ENCODE measurements around the gene PRAMEF8. TPM values are rescaled to one million over a fixed set of nuclear protein-coding genes. Genes with fewer than 3 reads are reported as not detected.
"Not testable (repeated sequence)": the region's sequence is repeated elsewhere in the genome, so short reads cannot be mapped to it uniquely, and the experiment has no call there.

PRAMEF8 gene
- total RNA-seq (2021; ENCODE audit: unreplicated experiment) (not detected), Bru-seq, nascent RNA (not detected), BruChase-seq, experiment 1, labeled RNA remaining after a 2-hour chase (not detected), BruChase-seq, experiment 2, labeled RNA remaining after a 6-hour chase (not detected)
- not detected for polyA plus RNA-seq (2012; ENCODE audit: insufficient read length)
- long read RNA-seq = 0 reads

DNA sequence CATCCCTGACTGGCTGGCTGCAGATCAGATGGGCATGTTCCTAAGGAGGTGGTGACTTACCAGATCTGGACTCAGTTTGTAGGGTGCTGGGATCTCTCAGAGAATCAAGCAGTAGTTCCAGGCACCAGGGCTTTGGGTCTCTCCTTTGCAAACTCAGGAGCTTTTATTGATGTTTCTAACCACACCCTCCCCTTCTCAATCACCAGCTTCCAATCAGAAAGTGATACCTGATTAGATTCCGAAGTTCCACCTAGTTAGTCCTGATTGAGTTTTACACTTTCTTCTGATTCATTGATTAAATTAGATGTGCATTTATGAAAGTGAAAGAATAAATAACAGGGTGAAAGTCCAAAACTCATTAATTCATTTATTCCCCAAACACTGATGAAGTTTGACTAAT, at the start of gene PRAMEF8:
Gene PRAMEF8 (minus strand): TSS at position 101 of the 400 bp plus-strand sequence. CDS start 1,046 bp downstream, outside the sequence.
- intact Hi-C loops (cut with micrococcal nuclease; ENCODE audit: unreplicated experiment); DNase-seq (ENCODE audit: low read depth, low spot score): not testable (repeated sequence)

DNA sequence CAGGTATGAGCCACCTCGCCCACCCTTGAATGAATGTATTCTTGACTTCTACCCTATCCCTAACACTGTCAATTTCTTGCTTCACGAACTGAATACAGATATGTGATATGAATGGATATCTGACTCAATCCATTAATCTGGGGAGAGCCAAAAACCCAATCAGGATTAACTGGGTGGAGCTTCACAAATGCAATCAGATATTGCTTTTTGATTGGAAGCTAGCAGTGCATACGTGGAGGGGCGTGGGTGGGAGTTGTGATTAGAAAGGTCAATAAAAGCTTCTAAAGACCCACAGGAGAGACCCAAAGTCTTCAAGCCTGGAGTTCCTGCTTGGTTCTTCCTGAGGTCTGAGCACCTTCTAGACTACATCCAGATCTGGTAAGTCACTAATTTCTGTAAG, 30.3 kb upstream of the PRAMEF8 start, which contains the start of gene PRAMEF15:
Gene PRAMEF15 (plus strand): TSS at position 301 of the 400 bp plus-strand sequence. CDS start 2,827 bp downstream, outside the sequence.
- CTCF ChIA-PET; BruUV-seq (replicated peaks): not testable (repeated sequence)

More for the DNA sequence above, at the start of gene PRAMEF8:
- BruUV-seq (replicated peaks); H3K4me3 ChIP-seq (ENCODE audit: low read depth in 2 of 2, low read length in 2 of 2); in situ Hi-C loops (cut with HindIII; ENCODE audit: low pct_unique_long_range_greater_than_20kb, low sequenced_read_pairs); H3K27ac ChIP-seq (ENCODE audit: low read length); H3K9me3 ChIP-seq (ENCODE audit: control insufficient read depth, insufficient read depth, low read depth, low read length); H3K27me3 ChIP-seq (ENCODE audit: control insufficient read depth, insufficient read depth, low read length); ATAC-seq; CTCF ChIA-PET; H3K36me3 ChIP-seq (ENCODE audit: control insufficient read depth, insufficient read depth, low read length); POLR2A ChIA-PET; H3K4me1 ChIP-seq (ENCODE audit: control insufficient read depth, insufficient read depth, low read length): not testable (repeated sequence)

DNA sequence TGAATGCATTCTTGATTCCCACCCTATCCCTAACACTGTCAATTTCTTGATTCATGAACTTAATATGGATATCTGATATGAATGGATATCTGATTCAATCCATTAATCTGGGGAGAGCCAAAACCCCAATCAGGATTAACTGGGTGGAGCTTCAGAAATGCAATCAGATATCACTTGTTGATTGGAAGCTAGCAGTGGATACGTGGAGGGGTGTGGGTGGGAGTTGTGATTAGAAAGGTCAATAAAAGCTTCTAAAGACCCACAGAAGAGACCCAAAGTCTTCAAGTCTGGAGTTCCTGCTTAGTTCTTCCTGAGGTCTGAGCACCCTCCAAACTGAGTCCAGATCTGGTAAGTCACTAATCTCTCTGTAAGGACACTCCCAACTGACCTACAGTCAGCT, 18.3 kb upstream of the PRAMEF8 start, which contains the start of gene PRAMEF33:
Gene PRAMEF33 (plus strand): TSS at position 301 of the 400 bp plus-strand sequence. CDS start 2,416 bp downstream, outside the sequence.
- H3K27ac ChIP-seq (ENCODE audit: low read length); H3K4me3 ChIP-seq (ENCODE audit: low read depth in 2 of 2, low read length in 2 of 2); BruUV-seq (replicated peaks); CTCF ChIA-PET; H3K4me1 ChIP-seq (ENCODE audit: control insufficient read depth, insufficient read depth, low read length); in situ Hi-C loops (cut with HindIII; ENCODE audit: low pct_unique_long_range_greater_than_20kb, low sequenced_read_pairs); DNase-seq (ENCODE audit: low read depth, low spot score); H3K27me3 ChIP-seq (ENCODE audit: control insufficient read depth, insufficient read depth, low read length); POLR2A ChIA-PET; intact Hi-C loops (cut with micrococcal nuclease; ENCODE audit: unreplicated experiment); H3K9me3 ChIP-seq (ENCODE audit: control insufficient read depth, insufficient read depth, low read depth, low read length); H3K36me3 ChIP-seq (ENCODE audit: control insufficient read depth, insufficient read depth, low read length); ATAC-seq: not testable (repeated sequence)

More for the DNA sequence above, 30.3 kb upstream of the PRAMEF8 start, which contains the start of gene PRAMEF15:
- H3K27me3 ChIP-seq (ENCODE audit: control insufficient read depth, insufficient read depth, low read length); in situ Hi-C loops (cut with HindIII; ENCODE audit: low pct_unique_long_range_greater_than_20kb, low sequenced_read_pairs); H3K4me1 ChIP-seq (ENCODE audit: control insufficient read depth, insufficient read depth, low read length); H3K4me3 ChIP-seq (ENCODE audit: low read depth in 2 of 2, low read length in 2 of 2); H3K27ac ChIP-seq (ENCODE audit: low read length); ATAC-seq; H3K9me3 ChIP-seq (ENCODE audit: control insufficient read depth, insufficient read depth, low read depth, low read length); H3K36me3 ChIP-seq (ENCODE audit: control insufficient read depth, insufficient read depth, low read length); DNase-seq (ENCODE audit: low read depth, low spot score); POLR2A ChIA-PET; intact Hi-C loops (cut with micrococcal nuclease; ENCODE audit: unreplicated experiment): not testable (repeated sequence)

DNA sequence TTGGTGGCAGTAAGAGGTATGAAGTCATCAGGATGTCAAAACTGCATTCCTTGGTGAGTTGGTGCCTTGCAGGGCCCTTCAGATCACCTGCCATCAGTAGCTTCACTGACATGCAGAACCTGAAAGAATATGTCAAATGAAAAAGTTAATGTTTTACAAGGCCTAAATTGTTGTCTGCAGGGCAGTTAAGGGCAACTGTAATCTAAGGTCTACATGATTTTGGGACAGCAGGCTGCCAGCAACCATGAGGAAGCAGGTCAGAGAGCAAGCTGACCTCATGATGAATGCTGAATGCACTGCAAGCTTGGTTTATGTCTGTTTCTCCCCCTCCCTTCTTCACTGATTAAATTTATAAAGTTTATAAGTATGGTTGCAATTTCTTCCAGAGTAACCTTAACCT, 17.3 kb upstream of the PRAMEF8 start:
- BruUV-seq (replicated peaks); H3K27ac ChIP-seq (ENCODE audit: low read length); H3K9me3 ChIP-seq (ENCODE audit: control insufficient read depth, insufficient read depth, low read depth, low read length); POLR2A ChIA-PET; in situ Hi-C loops (cut with HindIII; ENCODE audit: low pct_unique_long_range_greater_than_20kb, low sequenced_read_pairs); H3K27me3 ChIP-seq (ENCODE audit: control insufficient read depth, insufficient read depth, low read length); DNase-seq (ENCODE audit: low read depth, low spot score); H3K4me3 ChIP-seq (ENCODE audit: low read depth in 2 of 2, low read length in 2 of 2); intact Hi-C loops (cut with micrococcal nuclease; ENCODE audit: unreplicated experiment); H3K36me3 ChIP-seq (ENCODE audit: control insufficient read depth, insufficient read depth, low read length); ATAC-seq; H3K4me1 ChIP-seq (ENCODE audit: control insufficient read depth, insufficient read depth, low read length); CTCF ChIA-PET: not testable (repeated sequence)

DNA sequence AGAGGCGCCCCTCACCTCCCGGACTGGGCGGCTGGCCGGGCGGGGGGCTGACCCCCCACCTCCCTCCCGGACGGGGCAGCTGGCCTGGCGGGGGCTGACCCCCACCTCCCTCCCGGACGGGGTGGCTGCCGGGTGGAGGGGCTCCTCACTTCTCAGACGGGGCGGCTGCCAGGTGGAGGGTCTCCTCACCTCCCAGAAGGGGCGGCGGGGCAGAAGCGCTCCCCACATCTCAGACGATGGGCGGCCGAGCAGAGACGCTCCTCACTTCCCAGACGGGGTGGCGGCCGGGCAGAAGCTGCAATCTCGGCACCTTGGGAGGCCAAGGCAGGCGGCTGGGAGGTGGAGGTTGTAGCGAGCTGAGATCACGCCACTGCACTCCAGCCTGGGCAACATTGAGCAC, 13.8 kb upstream of the PRAMEF8 start:
- H3K9me3 ChIP-seq (ENCODE audit: control insufficient read depth, insufficient read depth, low read depth, low read length); H3K4me1 ChIP-seq (ENCODE audit: control insufficient read depth, insufficient read depth, low read length); ATAC-seq; H3K36me3 ChIP-seq (ENCODE audit: control insufficient read depth, insufficient read depth, low read length); intact Hi-C loops (cut with micrococcal nuclease; ENCODE audit: unreplicated experiment); in situ Hi-C loops (cut with HindIII; ENCODE audit: low pct_unique_long_range_greater_than_20kb, low sequenced_read_pairs); DNase-seq (ENCODE audit: low read depth, low spot score); H3K27ac ChIP-seq (ENCODE audit: low read length); H3K4me3 ChIP-seq (ENCODE audit: low read depth in 2 of 2, low read length in 2 of 2); BruUV-seq (replicated peaks); CTCF ChIA-PET; POLR2A ChIA-PET; H3K27me3 ChIP-seq (ENCODE audit: control insufficient read depth, insufficient read depth, low read length): not testable (repeated sequence)

DNA sequence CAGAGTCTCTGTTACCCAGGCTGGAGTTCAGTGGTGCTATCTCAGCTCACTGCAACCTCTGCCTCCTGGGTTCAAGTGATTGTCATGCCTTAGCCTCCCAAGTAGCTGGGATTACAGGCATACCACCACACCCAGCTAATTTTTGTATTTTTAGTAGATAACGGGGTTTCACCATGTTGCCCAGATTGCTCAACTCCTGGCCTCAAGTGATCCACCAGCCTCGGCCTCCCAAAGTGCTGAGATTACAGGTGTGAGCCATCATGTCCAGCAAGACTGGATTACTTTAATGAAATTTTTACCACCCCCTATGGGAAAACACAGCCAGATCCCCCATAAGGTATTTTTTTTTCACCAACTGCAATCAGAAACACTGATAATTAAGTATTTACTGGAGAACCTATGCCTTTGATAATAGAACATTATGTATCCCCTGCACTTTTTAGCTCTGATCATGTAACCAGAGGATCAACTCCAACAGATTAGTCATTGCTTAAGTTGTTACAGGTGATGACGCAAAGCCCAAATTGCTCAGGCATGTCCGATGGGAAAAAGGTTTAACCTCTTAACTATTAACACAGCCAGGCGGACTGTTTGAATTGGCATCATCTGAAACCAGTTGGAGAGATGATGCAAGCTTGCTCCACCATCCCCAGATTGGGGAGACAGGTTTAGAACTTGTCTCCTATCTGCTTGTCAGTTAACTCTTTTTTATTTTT, 12.4 kb upstream of the PRAMEF8 start:
- in situ Hi-C loops (cut with HindIII; ENCODE audit: low pct_unique_long_range_greater_than_20kb, low sequenced_read_pairs); ATAC-seq; H3K9me3 ChIP-seq (ENCODE audit: control insufficient read depth, insufficient read depth, low read depth, low read length); BruUV-seq (replicated peaks); H3K27me3 ChIP-seq (ENCODE audit: control insufficient read depth, insufficient read depth, low read length); POLR2A ChIA-PET; H3K4me1 ChIP-seq (ENCODE audit: control insufficient read depth, insufficient read depth, low read length); H3K4me3 ChIP-seq (ENCODE audit: low read depth in 2 of 2, low read length in 2 of 2); H3K36me3 ChIP-seq (ENCODE audit: control insufficient read depth, insufficient read depth, low read length); intact Hi-C loops (cut with micrococcal nuclease; ENCODE audit: unreplicated experiment); DNase-seq (ENCODE audit: low read depth, low spot score); CTCF ChIA-PET; H3K27ac ChIP-seq (ENCODE audit: low read length): not testable (repeated sequence)

DNA sequence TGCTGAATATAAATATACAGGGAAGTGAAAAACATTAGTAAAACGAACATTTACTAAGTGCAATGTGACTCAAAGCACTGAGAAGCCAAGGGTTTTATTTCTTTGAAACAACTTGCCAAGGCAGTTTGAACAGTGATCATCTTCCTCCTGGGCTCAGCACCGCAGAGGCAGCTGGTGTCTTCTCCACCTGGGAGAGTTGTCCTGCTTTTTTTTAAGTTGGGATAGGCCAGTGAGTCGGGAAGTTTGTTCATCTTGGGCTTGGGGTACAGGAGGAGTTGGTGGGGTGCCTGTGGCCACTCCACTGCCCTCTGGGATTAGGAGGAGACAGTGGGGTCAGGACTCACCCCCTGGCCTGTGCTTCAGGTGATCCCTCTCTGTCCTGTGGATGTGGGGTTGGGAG, 4.1 kb upstream of the PRAMEF8 start:
- H3K27ac ChIP-seq (ENCODE audit: low read length); H3K4me3 ChIP-seq (ENCODE audit: low read depth in 2 of 2, low read length in 2 of 2); BruUV-seq (replicated peaks); H3K27me3 ChIP-seq (ENCODE audit: control insufficient read depth, insufficient read depth, low read length); CTCF ChIA-PET; H3K4me1 ChIP-seq (ENCODE audit: control insufficient read depth, insufficient read depth, low read length); intact Hi-C loops (cut with micrococcal nuclease; ENCODE audit: unreplicated experiment); in situ Hi-C loops (cut with HindIII; ENCODE audit: low pct_unique_long_range_greater_than_20kb, low sequenced_read_pairs); ATAC-seq; POLR2A ChIA-PET; DNase-seq (ENCODE audit: low read depth, low spot score); H3K36me3 ChIP-seq (ENCODE audit: control insufficient read depth, insufficient read depth, low read length); H3K9me3 ChIP-seq (ENCODE audit: control insufficient read depth, insufficient read depth, low read depth, low read length): not testable (repeated sequence)

Measured in Panc1 (cell line).